B cell (primary cell): Measurements from ENCODE around the gene DTNBP1.

Experiments
- EZH2 ChIP-seq: IDR thresholded peaks from 2 replicates; pipeline ENCODE4 v1.6.1; 2012; ENCODE audit warnings: borderline replicate concordance, low read depth, mild to moderate bottlenecking, moderate library complexity, low read length; ENCODE audit not compliant: insufficient read depth, poor library complexity, severe bottlenecking
- TF ChIP-seq, protein P1 (sequence below): fragments of 200-600 bp; IDR thresholded peaks from one replicate; pipeline ENCODE4 v1.8.0; 2022; ENCODE audit warnings: antibody characterized with exemption, mild to moderate bottlenecking

DNA sequence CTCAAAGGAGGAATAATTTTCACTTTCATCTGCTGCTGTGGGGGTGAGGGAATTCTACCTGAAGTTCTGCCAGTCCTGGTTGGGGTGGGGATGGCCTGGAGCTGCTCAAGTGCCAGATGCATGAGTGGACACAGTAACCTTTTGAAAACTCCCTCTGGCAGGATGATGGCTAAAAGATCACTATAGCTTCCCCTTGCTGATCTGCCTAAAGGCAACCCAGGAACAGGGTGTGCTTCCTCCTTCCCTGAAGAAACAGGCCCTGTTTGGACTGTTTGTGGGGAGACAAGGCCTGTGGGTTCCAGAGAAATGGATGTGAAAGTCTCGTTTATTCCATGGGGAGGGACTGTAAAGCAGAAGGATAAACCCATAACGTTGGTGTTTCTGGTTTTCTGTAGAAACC lies 176.9 kb downstream of the DTNBP1 start:
- TF ChIP-seq, protein P1, sequence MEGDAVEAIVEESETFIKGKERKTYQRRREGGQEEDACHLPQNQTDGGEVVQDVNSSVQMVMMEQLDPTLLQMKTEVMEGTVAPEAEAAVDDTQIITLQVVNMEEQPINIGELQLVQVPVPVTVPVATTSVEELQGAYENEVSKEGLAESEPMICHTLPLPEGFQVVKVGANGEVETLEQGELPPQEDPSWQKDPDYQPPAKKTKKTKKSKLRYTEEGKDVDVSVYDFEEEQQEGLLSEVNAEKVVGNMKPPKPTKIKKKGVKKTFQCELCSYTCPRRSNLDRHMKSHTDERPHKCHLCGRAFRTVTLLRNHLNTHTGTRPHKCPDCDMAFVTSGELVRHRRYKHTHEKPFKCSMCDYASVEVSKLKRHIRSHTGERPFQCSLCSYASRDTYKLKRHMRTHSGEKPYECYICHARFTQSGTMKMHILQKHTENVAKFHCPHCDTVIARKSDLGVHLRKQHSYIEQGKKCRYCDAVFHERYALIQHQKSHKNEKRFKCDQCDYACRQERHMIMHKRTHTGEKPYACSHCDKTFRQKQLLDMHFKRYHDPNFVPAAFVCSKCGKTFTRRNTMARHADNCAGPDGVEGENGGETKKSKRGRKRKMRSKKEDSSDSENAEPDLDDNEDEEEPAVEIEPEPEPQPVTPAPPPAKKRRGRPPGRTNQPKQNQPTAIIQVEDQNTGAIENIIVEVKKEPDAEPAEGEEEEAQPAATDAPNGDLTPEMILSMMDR = no peak
- TF ChIP-seq EZH2 = no peak
